ENCODE data around the gene ALS2.

Gene ALS2

GRCh38 chr2:201795607-201796477 lies 15.1 kb upstream of the ALS2 start:
- no peak for DNase-seq (ENCODE audit: low read depth, low spot score)

DNA sequence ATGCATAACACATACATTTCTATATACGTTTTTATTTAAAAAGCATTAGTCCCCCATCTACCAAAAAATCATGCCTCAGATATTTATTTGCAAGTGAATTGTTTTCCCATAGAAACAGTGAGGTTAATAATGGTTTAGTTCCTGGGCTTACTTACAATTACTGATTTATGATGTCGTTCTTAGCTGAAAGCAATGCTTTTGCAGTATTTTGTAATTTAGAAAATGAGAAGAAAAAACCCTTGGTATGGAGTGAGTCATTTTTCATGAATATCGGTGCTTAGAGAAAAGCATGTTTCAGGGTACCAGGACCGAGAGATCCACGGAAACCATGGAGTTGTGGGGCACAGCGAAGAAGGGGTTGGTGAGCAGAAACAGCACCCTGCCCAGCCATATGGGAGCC lies 13.6 kb upstream of the ALS2 start:
- no peak for DNase-seq (ENCODE audit: low read depth, low spot score)
- H3K4me3 ChIP-seq (ENCODE audit: low read length), result no peak overlapping the region

More at GRCh38 chr2:201795607-201796477, 15.1 kb upstream of the ALS2 start:
- H3K4me3 ChIP-seq (ENCODE audit: low read length), result no peak overlapping the region

DNA sequence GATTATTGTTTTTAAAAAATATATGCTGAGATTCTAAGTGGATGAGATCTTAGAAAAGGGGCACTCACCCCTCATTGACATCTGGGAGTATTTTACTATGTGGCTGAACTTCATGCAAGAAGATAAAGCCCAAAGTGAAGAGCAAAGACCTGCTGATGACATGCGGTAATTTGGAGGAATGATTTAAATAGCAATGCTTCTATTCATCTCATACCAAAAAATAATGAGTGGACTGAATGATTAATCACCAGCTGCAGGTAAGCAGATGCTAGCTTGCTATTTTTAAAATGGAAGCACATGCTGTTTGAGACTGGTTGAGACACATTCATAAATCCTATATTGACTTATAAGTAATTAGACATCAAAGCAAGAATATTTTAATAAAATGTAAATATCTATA lies 12.9 kb upstream of the ALS2 start:
- no peak overlapping the region for H3K4me3 ChIP-seq (ENCODE audit: low read length)
- DNase-seq (ENCODE audit: low read depth, low spot score), result no peak

GRCh38 chr2:201790989-201791388 lies 10.3 kb upstream of the ALS2 start:
- no peak overlapping the region for H3K4me3 ChIP-seq (ENCODE audit: low read length)
- DNase-seq (ENCODE audit: low read depth, low spot score), result no peak

- no peak for DNase-seq (ENCODE audit: low read depth, low spot score)
- no peak overlapping the region for H3K4me3 ChIP-seq (ENCODE audit: low read length)
These were observed 9.6 kb upstream of the ALS2 start for GRCh38 chr2:201790291-201790690.

GRCh38 chr2:201789395-201789794 lies 8.7 kb upstream of the ALS2 start:
- no peak for DNase-seq (ENCODE audit: low read depth, low spot score)
- no peak overlapping the region for H3K4me3 ChIP-seq (ENCODE audit: low read length)

DNA sequence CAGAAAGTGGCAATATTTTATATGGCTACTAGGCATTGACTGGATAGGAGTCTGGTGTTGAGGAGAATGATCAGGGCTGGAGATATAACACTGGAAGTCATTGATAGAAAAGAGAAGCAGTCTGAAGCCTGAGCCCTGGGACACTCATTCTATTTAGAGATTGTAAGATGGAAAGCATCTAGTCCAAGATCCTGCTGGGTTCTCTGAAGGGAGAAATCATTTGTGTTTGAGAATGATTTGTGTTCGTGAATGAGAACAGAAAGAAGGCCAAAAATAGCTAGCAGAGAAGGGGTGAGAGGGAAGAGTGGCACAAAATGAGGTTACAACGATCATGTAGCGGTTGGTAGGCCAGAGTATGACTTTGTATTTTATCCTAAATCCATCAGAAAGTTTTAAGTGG lies 7.6 kb upstream of the ALS2 start:
- no peak overlapping the region for H3K4me3 ChIP-seq (ENCODE audit: low read length)
- DNase-seq (ENCODE audit: low read depth, low spot score), result no peak

DNA sequence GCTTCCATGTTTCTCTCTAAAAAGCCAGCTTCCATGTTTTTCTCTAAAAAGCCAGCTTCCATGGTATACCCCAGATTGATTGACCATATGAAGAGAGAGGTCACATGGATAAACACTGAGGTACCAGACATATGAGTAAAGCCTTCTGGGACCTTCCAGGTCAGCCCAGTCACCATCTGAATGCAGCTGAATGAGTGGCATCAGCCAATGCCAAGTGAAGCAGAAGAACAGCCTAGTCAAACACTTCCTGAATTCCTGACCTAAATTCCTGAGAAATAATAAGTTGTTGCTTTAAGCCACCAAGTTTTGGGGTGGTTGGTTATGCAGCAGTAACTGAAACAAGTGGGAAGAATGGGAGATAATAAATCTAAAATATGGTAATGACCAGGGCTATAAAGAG lies 5.7 kb upstream of the ALS2 start:
- no peak for DNase-seq (ENCODE audit: low read depth, low spot score)
- H3K4me3 ChIP-seq (ENCODE audit: low read length), result no peak overlapping the region

- H3K4me3 ChIP-seq (ENCODE audit: low read length), result no peak overlapping the region
- peak; percentile 62 for DNase-seq (ENCODE audit: low read depth, low spot score)
These were observed 4.4 kb upstream of the ALS2 start for GRCh38 chr2:201785135-201785534.

GRCh38 chr2:201784563-201784962 lies 3.8 kb upstream of the ALS2 start:
- no peak for DNase-seq (ENCODE audit: low read depth, low spot score)

GRCh38 chr2:201781557-201782051 lies 871 bp upstream of the ALS2 start:
- DNase-seq (ENCODE audit: low read depth, low spot score), result no peak
- H3K4me3 ChIP-seq (ENCODE audit: low read length), result peak overlapping the region; percentile 91

More at GRCh38 chr2:201784563-201784962, 3.8 kb upstream of the ALS2 start:
- H3K4me3 ChIP-seq (ENCODE audit: low read length), result no peak overlapping the region

DNA sequence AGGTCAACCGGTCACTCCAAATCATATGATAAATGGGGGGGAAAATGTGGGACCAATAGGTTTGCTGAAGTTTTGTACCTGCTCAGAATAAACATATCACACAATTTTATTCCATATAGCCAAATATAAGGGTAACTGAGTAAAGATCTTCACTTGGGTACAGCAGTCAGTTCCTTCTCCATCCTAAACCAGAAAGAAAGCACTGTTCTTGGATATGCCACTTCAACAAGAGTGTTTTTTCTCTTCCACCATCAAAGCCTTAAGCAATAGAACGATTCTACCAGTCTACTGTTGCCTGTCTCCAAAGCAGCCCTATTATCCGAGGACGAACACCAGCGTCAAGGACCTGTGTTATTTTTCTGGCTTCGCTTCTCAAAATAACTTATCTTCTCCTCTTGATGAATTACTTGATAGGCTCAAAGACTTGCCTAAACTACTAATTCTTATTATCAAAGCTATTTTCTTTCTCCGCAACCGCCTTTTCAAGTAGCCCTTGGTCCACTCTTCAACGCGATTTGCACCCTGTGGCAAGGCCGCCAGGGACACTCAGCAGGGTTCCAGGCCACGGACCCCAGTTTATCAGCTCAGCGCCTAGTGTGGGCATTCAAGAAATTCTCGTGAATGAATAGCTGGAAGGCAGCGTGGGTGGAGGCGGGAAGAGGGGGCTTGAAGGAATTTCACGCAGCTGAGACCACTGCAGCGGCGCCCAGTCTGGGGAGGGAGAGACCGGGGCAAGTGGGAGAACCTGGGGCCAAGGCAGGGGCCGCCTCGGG lies 646 bp downstream of the ALS2 start:
- DNase-seq (ENCODE audit: low read depth, low spot score), result no peak
- peak overlapping the region; percentile 91 for H3K4me3 ChIP-seq (ENCODE audit: low read length)

GRCh38 chr2:201777869-201778268 lies 2.9 kb downstream of the ALS2 start:
- no peak overlapping the region for H3K4me3 ChIP-seq (ENCODE audit: low read length)
- DNase-seq (ENCODE audit: low read depth, low spot score), result no peak

- no peak overlapping the region for H3K4me3 ChIP-seq (ENCODE audit: low read length)
- no peak for DNase-seq (ENCODE audit: low read depth, low spot score)
These were observed 3.7 kb downstream of the ALS2 start for GRCh38 chr2:201777043-201777442.

GRCh38 chr2:201775326-201775725 lies 5.4 kb downstream of the ALS2 start:
- no peak for DNase-seq (ENCODE audit: low read depth, low spot score)
- no peak overlapping the region for H3K4me3 ChIP-seq (ENCODE audit: low read length)

GRCh38 chr2:201774546-201774945 lies 6.2 kb downstream of the ALS2 start:
- no peak for DNase-seq (ENCODE audit: low read depth, low spot score)
- no peak overlapping the region for H3K4me3 ChIP-seq (ENCODE audit: low read length)

DNA sequence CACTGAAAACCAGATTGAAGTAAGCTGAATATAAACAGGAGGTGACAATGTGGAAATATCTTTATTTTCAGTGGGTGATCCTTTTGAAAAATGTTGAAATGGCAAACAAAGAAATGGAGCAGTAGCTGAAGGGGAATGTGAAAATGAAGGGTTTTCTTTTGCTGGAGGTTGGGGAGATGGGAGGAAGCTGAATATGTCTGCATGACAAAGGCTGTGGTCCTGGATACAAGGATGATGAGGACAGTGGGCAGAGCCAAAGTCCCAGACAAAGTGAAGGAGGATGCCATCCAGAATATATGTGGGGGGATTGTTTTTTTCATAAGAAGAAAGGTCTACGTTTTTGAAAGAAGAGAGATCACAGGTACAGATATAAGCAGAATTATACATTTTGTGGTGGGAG lies 6.7 kb downstream of the ALS2 start:
- no peak for DNase-seq (ENCODE audit: low read depth, low spot score)
- H3K4me3 ChIP-seq (ENCODE audit: low read length), result no peak overlapping the region

- no peak overlapping the region for H3K4me3 ChIP-seq (ENCODE audit: low read length)
- DNase-seq (ENCODE audit: low read depth, low spot score), result no peak
These were observed 10.9 kb downstream of the ALS2 start for GRCh38 chr2:201769666-201770373.

- H3K4me3 ChIP-seq (ENCODE audit: low read length), result no peak overlapping the region
- DNase-seq (ENCODE audit: low read depth, low spot score), result no peak
These were observed 11.8 kb downstream of the ALS2 start for GRCh38 chr2:201768918-201769317.

- H3K4me3 ChIP-seq (ENCODE audit: low read length), result no peak overlapping the region
- DNase-seq (ENCODE audit: low read depth, low spot score), result no peak
These were observed 14.9 kb downstream of the ALS2 start for GRCh38 chr2:201765799-201766198.
